Activated T-cell treated with anti-CD3 and anti-CD28 coated beads for 1 hour (primary cell): Measurements from ENCODE around the gene IFT20.
"Not testable (repeated sequence)": the region's sequence is repeated elsewhere in the genome, so short reads cannot be mapped to it uniquely, and the experiment has no call there.

Experiments
- DNase-seq: peaks from one replicate; pipeline ENCODE4 v3.0.0-alpha.2; 2020; ENCODE audit warnings: low read depth

Gene IFT20

GRCh38 chr17:28363776-28364650 is 28.7 kb upstream of the IFT20 start:
- DNase-seq, result no peak

DNA sequence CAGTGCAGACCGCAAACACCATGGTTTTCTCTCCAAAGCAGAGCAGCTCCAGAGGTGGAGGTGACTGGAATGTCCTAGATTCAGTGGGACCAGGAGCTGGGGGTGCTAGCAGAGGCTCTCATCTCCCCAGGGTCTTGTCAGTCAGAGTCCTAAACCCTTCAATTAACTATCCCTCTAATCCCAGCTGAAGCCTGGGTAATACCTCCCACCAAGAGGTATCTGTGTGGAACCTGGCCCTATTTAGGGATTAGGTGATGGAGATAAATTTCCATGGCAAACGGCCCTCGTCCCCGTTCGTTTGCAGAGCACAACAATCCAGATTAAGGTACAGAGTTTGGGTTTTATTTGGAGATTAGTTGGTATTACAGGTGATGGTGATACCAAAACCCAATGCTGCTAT is 27.9 kb upstream of the IFT20 start:
- DNase-seq, result no peak

DNA sequence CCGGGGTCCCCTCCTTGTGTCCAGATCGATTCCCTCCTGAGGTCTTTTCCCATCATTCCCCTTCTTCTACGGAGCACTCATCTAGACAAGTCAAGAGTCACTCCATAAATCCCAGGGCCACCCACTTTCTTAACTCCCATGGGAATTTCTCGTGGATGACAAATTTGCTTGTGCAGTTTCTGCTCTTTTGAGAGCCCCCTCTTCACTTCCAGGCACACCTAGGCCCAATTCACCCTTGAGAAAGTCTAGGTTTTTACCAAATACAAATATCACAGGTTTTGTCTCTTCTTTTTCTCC is 22.6 kb upstream of the IFT20 start:
- DNase-seq, result no peak

GRCh38 chr17:28357061-28357900 is 22.0 kb upstream of the IFT20 start, which contains the start of gene POLDIP2:
POLDIP2 (minus strand) TSS chr17:28357527; CDS start chr17:28357448, 79 bp downstream.
- peak; percentile 93 for DNase-seq

- DNase-seq, result no peak
Observed at GRCh38 chr17:28350271-28350670, 15.0 kb upstream of the IFT20 start.

GRCh38 chr17:28348979-28349378 is 13.7 kb upstream of the IFT20 start:
- DNase-seq, result no peak

DNA sequence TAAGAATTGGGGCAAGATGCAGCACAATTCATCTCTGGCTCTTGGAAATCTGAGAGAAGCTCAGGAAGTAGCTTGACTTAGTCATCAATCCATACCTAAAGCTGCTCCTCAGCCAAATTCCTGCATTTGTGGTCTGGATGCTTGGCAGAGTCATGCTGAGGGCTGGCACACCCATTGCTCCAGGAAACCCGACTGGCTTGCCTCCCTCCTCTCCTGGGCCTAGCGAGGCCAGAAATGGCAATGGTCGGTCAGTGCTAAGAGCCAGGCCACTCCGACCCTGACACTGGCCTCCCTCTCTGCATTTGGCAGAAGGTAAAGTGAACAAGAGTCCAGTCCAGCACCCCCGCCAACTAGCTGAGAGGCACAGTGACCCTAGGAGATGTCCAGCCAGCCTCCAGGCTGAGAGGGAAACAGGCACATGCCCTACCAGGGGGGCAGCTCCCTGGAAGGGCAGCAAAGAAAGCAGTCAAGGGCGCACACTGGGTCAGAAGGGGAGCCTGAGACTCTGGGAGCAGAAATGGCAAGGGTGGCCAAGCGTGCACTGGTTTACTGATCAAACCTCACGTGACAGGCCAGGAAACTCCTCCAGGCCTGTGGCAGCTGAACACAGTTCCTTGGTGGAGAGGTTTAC is 12.1 kb upstream of the IFT20 start:
- DNase-seq, result no peak

DNA sequence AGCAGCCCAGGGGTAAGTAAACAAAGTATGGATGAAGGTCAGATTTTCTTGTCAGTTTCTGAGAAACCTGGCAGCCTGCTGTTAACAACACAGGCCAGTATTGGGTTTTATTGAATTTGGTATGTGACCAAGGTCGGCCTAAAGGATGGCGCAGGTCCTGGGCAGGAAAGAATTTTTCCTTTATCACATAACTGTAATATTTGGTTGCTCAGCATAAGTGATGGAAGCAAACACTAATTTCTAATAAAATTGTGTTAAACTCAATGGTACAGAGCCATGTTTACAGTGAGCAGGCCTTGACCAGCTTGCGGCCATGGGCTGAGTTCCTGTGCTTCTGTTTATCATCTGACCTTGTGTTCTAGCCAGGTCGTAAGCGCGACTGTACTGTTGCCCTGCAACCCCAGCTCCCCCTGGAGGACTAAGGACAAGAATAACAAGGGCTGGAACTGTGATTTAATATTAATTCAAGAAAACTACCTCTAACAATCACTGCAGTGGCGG is 11.5 kb upstream of the IFT20 start:
- no peak for DNase-seq

- no peak for DNase-seq
Observed at GRCh38 chr17:28346199-28346580, 10.9 kb upstream of the IFT20 start.

DNA sequence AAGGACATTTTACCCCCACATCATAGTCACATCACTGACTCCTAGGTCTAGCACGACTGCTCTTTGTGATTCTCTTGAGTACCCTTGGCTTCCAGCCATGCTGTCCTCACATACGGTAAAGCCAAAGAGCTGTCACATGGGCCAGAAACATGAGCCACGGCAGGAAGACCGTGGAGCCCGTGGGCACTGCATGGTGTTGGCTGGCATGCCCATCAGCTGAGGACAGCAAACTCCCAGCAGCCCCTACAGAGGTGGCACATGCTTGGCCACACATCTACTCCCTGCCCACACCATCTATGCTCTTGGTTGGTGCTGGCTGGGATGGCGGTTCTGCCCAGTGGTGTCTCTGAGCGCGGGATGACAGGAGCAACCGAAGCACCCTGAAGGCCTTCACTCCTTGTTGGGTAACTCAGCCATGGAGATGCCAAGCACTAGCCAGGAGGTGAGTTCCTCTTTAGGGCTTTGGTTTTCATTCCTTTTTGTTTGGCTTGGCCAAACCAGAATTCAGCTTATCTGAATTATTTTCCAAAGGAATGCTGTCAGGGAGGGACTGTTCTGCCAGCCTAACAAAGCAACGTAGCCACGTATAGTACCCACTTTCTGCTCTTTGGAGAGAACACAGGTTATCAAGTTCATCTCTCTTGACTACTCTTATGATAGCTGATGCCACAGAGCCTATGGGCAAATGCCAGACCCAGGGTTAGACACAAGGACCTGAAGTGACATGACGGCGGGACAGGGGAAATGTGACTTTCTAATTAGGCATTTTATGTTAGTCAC is 10.3 kb upstream of the IFT20 start:
- no peak for DNase-seq

DNA sequence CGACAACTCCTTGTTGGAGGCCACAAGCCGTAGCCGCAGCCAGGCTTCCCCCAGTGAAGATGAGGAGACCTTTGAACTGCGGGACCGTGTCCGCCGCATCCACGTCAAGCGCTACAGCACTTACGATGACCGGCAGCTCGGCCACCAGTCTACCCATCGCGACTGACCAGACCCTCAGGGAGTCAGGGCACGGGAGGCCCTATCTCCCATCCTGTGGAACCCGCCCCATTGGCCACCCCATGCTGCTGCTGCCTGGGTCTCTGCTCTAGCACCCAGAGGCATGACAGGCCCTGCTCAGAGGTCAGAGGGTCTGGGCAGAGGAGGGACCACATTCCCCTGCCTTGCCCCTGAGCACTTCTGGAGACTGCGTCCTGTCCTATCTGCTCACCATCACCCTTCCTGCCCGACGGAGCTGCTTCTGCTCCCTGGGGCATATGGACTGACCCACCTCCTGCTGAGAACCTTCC is 9.2 kb upstream of the IFT20 start:
- no peak for DNase-seq

- DNase-seq, result no peak
Observed at GRCh38 chr17:28344011-28344410, 8.7 kb upstream of the IFT20 start.

GRCh38 chr17:28343491-28343932 is 8.2 kb upstream of the IFT20 start:
- DNase-seq, result no peak

DNA sequence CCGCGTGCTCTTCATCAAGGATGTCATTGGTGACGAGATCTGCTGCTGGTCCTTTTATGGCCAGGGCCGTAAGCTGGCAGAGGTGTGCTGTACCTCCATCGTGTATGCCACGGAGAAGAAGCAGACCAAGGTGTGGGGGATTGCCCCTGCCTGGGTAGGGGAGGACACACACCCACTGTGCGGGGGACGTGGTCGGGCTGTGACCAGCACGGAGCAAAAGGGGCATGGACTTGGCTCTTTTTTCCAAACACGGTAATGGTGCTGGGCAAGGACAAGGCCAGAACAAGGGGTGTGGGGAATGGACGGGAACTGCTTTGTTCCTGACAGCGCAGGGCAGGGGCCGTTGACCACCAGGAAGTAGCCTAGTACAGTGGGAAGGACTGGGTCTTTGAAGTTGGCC is 7.0 kb upstream of the IFT20 start:
- DNase-seq, result no peak

DNA sequence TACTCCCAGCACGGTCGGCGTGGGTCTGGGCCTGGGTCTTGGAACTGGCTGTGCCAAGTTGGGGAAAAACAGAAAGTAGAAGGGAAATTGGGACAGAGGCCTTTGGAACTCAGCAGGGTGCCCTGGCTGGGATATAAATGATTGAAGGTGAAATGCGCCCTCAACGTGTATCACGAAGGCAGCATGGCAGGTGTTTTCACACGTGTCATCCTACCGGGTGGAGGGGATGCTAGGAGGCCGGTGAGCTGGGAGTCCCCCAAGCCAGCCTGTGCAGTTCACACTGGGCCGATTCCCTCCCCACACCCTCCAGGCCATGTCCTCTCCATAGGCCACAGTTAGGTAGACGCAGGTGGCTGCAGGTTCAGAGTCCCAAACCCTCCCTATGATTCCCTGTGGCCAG is 6.2 kb upstream of the IFT20 start:
- no peak for DNase-seq

DNA sequence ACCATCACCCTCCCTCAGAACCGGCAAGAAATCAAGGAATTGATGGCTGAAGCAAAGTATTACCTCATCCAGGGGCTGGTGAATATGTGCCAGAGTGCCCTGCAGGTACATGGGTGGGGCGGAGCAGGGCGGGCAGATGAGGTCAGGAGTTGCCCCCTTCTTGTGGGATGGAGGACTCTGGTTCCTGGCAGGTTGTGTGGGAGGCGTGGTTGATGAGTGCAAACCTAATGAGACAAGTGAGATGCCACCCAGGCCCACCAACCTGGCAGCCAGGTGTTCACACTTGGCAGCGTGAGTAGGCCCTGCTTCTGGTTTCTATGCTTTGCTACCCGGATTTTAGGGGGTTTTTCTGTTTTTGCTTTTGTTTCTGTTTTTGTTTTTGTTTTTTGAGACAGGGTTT is 5.1 kb upstream of the IFT20 start:
- no peak for DNase-seq

DNA sequence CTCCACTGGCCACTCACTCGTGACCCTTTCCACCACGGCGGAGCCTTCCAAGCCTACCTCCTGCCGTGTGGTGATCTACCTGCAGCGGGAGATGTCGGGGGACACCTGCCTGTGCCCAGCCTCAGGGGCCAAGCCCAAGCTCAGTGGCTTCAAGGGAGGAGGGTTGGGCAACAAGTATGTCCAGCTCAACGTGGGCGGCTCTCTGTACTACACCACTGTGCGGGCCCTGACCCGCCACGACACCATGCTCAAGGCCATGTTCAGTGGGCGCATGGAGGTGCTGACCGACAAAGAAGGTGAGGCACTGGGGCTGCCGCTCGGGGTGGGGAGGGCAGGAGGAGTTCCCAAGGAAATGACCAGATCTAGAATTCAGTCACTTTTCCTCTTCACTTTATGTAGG is 4.2 kb upstream of the IFT20 start:
- DNase-seq, result no peak

DNA sequence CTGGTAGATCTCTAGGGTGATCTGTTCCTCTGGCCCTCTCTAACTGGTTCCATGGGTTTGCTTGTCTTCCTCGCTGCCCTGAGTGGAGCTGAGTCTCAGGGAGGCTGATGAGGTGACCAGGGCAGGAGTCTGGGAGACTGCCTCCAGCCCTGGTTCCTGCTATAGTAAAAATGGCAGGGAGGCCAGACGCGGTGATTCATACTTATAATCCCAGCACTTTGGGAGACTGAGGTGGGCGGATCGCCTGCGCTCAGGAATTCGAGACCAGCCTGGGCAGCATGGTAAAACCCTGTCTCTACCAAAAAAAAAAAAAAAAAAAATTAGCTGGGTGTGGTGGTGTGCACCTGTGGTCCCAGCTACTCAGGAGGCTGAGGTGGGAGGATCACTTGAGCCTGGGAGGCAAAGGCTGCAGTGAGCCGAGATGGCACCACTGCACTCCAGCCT is 3.5 kb upstream of the IFT20 start:
- DNase-seq, result not testable (repeated sequence)

DNA sequence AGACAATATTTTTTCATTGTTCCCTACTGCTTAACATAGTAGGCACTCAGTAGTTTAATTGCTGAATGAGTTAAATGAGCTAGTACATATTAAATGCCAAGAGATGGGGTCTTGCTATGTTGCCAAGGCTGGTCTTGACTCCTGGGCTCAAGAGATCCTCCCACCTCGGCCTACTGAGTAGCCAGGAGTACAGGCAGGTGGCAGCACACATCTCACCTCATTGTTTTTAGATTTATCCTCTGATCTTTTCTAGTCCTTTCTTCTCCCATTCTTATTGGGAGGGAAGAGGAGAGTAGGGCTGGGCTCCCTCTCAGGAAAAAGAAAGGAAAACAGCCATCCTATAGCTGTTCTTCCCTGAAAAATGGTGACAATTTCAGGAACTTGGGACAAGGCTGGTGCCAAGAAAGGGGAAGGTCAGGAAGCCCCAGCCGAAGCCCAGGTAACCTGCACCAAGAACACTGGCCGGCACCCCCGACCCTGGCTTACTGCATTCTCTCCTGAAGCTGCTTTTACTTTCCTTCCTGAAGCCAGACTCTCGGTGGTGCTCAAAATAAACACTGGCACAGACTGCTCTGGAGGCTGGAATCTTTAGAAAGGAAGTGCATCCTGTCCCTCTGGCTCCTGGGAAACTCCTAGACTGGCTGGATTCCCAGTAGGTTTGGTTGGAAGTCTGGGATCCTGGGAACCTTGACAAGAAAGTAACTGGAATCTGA is 2.9 kb upstream of the IFT20 start:
- no peak for DNase-seq

- DNase-seq, result no peak
Observed at GRCh38 chr17:28335959-28336871, 943 bp upstream of the IFT20 start.
